Peyer's patch (tissue), 4 donors: ENCODE results near the gene NRDC.

Experiments
- POLR2A ChIP-seq, 2 donors: fragments of 450-650 bp; IDR thresholded peaks; one replicate each; pipeline ENCODE4 v1.5.1; 2017; ENCODE audit warnings: antibody characterized with exemption in 2 of 2, mild to moderate bottlenecking in 2 of 2, moderate library complexity in 2 of 2
- TF ChIP-seq, protein P1 (sequence below), 6 experiments: fragments of 450-650 bp in 4 of 6; fragments of 200-600 bp in 2 of 6; sonication (generic) in 1 of 6; IDR thresholded peaks; one replicate each; pipeline ENCODE4 v1.5.1; 2017 to 2019; ENCODE audit warnings: antibody characterized with exemption in 6 of 6, mild to moderate bottlenecking in 3 of 6, moderate library complexity in 1 of 6

DNA sequence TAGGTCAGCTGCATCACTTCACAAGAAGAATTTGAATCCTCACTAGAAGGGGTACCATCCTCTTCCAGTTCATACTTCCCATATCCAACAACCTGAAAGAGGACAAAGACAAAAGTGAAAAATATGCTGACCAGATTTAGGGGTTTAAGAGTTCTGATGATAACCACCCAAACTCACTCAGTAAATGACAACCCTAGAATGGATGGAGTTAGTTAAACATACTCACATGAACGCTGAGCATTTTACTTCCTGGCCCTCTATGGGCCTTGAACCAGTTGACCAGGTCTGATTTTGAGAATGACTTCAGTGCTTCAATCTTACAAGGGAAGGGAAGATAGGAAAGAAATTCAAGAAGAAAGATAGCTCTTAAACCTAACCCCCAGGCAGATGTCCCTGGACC is 89.2 kb downstream of the NRDC start:
- TF ChIP-seq, protein P1, sequence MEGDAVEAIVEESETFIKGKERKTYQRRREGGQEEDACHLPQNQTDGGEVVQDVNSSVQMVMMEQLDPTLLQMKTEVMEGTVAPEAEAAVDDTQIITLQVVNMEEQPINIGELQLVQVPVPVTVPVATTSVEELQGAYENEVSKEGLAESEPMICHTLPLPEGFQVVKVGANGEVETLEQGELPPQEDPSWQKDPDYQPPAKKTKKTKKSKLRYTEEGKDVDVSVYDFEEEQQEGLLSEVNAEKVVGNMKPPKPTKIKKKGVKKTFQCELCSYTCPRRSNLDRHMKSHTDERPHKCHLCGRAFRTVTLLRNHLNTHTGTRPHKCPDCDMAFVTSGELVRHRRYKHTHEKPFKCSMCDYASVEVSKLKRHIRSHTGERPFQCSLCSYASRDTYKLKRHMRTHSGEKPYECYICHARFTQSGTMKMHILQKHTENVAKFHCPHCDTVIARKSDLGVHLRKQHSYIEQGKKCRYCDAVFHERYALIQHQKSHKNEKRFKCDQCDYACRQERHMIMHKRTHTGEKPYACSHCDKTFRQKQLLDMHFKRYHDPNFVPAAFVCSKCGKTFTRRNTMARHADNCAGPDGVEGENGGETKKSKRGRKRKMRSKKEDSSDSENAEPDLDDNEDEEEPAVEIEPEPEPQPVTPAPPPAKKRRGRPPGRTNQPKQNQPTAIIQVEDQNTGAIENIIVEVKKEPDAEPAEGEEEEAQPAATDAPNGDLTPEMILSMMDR (IDR thresholded peaks at IDR 0.05), result no peak
- no peak for TF ChIP-seq POLR2A (IDR thresholded peaks at IDR 0.05)
